Erythroblast (primary cell): ENCODE measurements around the gene TMEM272.

Experiments
- GATA1 ChIP-seq: IDR thresholded peaks from 2 replicates; pipeline ENCODE4 v1.6.1; 2011; ENCODE audit warnings: low read depth, mild to moderate bottlenecking, control low read depth, low read length, moderate library complexity
- POLR2A ChIP-seq: IDR thresholded peaks from 2 replicates; pipeline ENCODE4 v1.6.1; 2011; ENCODE audit warnings: mild to moderate bottlenecking, low read length

DNA sequence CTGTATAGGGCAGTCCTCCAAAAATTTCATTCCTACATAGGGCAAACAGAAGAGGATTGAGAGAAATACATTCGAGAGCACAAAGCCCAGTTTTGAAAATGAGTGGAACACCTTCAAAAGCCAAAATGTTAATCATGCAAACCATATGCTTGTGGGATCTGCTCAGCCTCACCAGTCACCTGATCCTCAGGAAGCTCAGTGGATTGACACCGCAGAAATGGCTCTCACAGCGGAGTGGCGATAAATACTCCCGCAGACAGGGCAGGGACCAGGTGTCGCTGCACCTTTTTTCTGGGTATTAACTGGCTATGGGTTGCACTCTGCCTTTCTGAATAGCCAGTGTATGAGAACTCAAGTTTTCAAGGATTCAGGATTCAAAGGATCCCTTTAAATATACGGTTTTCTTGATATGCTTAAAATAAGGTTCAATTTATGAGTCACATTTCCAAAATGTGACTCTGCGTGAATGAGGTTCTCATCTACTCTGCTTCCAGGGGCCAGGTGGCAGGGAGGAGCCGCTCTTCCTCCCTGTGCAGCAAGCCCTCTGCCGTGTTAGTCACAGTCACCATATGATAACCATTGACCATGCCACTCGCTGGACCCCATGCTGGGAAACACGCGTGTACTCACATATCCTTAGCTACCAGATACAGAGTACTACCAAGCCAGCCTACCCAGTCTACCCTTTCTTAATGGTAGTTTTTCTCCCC is 22.7 kb downstream of the TMEM272 start:
- TF ChIP-seq POLR2A (no peak), GATA1 (no peak)
